GM18858 (cell line): ENCODE data around the gene ATF7IP.
"Not testable (repeated sequence)": the region's sequence is repeated elsewhere in the genome, so short reads cannot be mapped to it uniquely, and the experiment has no call there.

Experiments used
- ATAC-seq: cut with Tn5 transposase; IDR thresholded peaks from one replicate; pipeline ENCODE4 v1.9.1; 2021; ENCODE audit not compliant: unreplicated experiment

ATF7IP gene, protein sequence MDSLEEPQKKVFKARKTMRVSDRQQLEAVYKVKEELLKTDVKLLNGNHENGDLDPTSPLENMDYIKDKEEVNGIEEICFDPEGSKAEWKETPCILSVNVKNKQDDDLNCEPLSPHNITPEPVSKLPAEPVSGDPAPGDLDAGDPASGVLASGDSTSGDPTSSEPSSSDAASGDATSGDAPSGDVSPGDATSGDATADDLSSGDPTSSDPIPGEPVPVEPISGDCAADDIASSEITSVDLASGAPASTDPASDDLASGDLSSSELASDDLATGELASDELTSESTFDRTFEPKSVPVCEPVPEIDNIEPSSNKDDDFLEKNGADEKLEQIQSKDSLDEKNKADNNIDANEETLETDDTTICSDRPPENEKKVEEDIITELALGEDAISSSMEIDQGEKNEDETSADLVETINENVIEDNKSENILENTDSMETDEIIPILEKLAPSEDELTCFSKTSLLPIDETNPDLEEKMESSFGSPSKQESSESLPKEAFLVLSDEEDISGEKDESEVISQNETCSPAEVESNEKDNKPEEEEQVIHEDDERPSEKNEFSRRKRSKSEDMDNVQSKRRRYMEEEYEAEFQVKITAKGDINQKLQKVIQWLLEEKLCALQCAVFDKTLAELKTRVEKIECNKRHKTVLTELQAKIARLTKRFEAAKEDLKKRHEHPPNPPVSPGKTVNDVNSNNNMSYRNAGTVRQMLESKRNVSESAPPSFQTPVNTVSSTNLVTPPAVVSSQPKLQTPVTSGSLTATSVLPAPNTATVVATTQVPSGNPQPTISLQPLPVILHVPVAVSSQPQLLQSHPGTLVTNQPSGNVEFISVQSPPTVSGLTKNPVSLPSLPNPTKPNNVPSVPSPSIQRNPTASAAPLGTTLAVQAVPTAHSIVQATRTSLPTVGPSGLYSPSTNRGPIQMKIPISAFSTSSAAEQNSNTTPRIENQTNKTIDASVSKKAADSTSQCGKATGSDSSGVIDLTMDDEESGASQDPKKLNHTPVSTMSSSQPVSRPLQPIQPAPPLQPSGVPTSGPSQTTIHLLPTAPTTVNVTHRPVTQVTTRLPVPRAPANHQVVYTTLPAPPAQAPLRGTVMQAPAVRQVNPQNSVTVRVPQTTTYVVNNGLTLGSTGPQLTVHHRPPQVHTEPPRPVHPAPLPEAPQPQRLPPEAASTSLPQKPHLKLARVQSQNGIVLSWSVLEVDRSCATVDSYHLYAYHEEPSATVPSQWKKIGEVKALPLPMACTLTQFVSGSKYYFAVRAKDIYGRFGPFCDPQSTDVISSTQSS

GRCh38 chr12:14365294-14366208, at the start of gene ATF7IP:
Gene ATF7IP (plus strand): TSS chr12:14365682. CDS start chr12:14423916, 58,234 bp downstream.
- peak; percentile 48 for ATAC-seq

DNA sequence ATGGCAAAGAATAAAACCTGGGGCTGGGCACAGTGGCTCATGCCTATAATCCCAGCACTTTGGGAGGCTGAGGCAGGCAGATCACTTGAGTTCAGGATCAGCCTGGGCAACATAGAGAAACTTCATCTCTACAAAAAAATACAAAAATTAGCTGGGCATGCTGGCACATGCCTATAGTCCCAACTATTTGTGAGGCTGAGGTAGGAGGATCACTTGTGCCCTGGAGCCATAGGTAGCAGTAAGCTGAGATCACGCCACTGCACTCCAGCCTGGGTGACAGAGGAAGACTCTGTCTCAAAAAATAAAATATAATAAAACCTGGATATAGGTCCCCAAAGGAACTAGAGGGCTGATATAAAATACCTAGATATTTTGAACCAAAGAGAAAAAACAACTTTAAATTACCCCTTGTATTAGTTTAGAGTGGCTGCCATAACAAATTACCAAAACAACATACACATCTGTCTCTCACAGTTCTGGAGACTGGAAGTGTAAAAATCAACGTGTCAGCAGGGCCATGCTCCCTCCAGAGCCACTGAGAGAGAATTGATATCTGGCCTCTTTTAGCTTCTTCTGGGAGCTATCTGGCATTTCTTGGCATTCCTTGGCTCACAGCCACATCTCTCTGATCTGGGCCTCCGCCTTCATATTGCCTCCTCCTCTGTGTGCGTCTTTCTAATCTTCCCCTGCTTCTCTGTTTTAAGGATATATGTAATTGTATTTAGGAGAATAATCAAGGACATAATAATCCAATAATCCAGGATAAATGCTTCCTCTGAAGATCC, 47.9 kb upstream of the ATF7IP start:
- ATAC-seq = no peak

DNA sequence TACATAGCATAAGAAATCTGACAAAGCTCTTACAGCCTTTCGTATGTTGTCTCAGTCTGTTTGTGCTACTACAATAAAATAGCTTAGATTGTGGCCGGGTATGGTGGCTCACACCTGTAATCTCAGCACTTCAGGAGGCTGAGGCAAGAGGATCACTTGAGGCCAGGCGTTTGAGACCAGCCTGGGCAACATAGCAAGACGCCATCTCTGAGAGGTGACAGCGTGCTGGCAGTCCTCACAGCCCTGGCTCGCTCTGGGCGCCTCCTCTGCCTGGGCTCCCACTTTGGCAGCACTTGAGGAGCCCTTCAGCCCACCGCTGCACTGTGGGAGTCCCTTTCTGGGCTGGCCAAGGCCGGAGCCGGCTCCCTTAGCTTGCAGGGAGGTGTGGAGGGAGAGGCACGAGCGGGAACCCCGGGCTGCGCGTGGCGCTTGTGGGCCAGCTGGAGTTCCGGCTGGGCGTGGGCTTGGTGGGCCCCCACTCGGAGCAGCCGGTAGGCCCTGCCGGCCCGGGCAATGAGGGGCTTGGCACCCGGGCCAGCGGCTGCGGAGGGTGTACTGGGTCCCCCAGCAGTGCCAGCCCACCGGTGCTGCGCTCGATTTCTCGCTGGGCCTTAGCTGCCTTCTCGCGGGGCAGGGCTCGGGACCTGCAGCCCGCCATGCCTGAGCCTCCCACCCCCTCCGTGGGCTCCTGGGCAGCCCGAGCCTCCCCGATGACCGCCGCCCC, 45.6 kb upstream of the ATF7IP start:
- ATAC-seq = not testable (repeated sequence)

DNA sequence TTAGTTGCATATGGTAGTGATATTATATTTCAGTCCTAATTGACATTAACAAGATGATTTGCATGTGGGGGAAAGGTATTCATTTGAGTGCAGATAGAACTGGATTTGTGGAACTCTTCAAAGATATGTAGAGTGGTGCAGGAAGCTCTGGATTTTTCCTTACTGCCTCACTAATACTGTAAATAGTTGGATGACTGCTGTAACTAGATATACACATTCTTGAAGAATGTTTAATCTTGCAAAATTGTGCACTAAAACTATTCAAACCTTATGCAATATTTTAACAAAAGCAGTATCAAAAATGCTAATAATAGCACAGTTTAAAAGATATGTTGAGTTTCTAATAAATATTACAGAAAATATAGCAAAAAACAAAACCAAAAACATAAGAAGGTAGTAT, 43.1 kb upstream of the ATF7IP start:
- ATAC-seq = no peak

DNA sequence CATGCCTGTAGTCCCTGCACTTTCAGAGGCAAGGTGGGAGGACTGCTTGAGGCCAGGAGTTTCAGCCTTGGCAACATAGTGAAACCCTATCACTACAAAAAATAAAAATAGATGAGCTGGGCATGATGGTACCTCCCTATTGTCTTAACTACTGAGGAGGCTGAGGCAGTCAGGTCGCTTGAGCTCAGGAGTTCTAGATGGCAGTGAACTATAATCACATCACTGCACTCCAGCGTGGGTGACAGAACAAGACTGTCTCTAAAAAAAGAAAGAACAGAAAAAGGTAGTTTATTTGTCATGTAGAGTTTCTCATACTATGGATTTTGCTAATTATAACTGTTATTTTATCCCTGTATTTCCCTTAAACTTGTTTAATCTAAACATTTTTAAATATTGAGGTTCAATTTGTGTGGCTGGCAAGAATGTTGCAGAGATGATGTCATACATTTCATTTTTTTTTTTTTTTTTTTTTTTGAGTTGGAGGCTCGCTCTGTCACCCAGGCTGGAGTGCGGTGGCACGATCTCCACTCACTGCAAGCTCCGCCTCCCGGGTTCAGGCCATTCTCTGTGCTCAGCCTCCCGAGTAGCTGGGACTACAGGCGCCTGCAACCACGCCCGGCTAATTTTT, 39.7 kb upstream of the ATF7IP start:
- ATAC-seq = no peak

DNA sequence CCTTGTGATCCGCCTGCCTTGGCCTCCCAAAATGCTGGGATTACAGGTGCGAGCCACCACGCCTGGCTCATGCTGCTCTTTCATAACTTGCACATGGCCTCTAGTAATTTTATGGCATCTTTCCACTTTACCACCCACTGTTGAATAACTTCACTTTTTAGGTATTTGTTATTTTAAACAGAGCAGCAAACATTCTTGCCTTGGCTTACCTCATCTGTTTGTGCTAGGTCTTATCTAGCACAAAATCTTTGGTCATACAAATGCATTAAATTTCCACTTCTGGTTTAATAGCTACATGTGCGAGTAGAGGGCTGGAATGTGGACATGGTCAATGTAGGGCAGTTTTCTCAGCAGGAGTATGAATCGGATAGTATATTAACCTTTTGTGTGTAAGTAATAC, 38.8 kb upstream of the ATF7IP start:
- no peak for ATAC-seq

- no peak for ATAC-seq
These were observed 37.8 kb upstream of the ATF7IP start for GRCh38 chr12:14327711-14328110.

GRCh38 chr12:14332482-14332881, 33.0 kb upstream of the ATF7IP start:
- no peak for ATAC-seq

DNA sequence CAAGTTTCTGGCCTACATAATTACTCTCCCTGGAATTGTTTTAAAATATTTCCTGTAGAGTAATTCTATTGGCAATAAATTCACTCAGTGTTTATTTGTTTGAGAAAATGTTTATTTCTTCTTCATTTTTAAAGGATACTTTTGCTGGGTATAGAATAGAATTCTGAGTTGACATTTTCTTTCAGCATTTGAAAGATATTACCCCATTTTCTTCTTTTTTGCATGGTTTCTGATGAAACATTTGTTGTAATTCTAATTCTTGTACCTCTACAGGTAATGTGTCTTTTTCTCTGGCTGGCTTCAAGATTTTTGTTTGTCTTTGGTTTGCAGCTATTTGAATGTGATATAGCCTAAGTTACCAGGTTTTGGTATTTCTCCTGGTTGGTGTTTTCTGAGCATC, 25.1 kb upstream of the ATF7IP start:
- ATAC-seq = no peak

DNA sequence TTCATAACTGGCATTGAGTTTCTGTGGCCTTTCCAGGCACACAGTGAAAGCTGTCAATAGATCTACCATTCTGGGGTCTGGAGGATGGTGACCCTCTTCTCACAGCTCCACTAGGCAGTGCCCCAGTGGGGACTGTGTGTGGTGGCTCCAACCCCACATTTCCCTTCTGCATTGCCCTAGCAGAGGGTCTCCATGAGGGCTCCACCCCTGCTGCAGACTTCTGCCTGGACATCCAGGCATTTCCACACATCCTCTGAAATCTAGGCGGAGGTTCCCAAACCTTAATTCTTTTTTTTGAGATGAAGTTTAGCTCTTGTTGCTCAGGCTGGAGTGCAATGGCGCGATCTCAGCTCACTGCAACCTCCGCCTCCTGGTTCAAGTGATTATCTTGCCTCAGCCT, 14.0 kb upstream of the ATF7IP start:
- not testable (repeated sequence) for ATAC-seq

DNA sequence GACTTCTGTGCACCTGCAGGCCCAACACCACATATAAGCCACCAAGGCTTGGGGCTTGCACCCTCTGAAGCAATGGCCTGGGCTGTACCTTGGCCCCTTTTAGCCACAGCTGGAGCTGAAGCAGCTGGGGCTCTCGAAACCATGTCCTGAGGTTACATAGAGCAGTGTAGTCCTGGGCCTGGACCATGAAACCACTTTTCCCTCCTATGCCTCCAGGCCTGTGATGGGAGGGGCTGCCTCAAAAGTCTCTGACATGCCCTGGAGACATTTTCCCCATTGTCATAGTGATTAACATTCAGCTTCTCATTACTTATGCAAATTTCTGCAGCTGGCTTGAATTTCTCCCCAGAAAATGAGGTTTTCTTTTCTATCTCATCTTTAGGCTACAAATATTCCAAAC, 13.4 kb upstream of the ATF7IP start:
- ATAC-seq = not testable (repeated sequence)

GRCh38 chr12:14354665-14355064, 10.8 kb upstream of the ATF7IP start:
- not testable (repeated sequence) for ATAC-seq

GRCh38 chr12:14356147-14356546, 9.3 kb upstream of the ATF7IP start:
- ATAC-seq = no peak

DNA sequence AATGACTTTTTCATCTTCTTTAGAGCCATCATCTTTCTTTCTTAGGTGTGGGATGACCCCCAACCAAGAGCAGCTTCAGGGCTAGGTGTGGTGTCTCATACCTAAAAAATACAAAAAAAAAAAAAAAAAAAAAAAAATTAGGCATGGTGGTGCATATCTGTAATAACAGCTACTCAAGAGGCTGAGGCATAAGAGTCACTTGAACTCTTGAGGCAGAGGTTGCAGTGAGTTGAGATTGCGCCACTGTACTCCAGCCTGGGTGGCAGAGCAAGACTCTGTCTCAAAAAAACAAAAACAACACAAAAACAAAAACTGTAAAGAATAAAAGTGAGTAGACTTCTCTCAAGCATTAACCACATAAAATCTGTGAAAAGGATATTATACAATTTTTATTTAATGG, 8.0 kb upstream of the ATF7IP start:
- ATAC-seq = no peak

DNA sequence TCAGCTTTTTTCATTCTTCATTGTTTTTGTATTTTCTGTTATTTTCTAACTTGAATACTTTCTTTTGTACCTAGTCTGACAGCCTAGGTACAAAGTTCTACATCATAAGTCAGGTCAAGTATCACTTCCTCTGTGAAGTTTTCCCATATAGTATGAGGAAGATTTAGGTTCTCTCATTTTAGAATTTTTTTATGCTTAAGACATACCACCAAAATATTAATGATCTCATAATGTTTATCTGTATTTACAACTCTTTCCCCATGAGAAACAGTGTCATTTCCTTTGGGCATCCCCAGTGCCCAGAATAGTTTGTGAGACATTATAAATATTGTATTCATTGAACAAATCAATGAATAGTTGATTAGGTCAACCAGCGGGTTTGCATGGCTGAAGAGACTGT, 3.1 kb upstream of the ATF7IP start:
- peak; percentile 29 for ATAC-seq

- ATAC-seq = no peak
These were observed 755 bp upstream of the ATF7IP start for GRCh38 chr12:14364583-14365271.

DNA sequence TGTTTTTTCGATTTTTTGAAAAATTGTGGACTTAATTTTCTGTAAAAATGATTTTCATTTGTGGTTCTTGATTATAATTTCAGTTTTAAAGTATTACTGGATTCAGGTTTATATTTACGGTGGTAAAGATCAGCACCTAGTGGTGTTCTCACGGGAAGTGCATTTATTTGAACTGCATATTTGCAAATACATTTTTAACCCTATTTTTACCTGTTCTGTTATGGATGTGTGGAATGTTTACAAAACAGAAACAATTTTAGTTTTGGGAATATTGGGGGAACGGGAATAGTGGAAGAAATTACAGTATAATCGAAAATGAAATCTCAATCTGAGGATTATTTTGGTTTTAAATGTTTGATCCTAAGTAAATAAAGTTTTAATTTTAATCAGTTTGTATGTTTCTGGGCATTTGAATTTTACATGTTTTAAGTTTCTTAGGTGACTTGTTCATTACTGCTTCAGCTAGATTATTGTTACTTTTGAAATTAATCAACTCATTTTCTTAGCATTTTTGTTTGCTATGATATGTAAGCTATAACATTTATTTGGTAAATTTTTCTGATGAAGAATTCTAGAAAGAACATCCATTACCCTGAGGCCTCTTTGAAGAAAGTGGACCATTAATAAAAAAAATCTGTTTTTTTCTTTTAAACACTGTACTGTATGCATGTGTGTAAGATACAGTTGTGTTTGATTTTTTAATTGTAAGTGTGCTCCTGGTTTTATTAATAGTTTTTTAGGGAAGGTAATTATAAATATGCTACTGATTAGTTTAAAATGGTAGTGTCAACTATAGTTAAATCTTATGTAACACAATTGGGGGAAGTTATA, 942 bp downstream of the ATF7IP start:
- ATAC-seq = no peak
